Measurements from ENCODE around the gene CCDC89. TPM values are rescaled to one million over a fixed set of nuclear protein-coding genes. Genes with fewer than 3 reads are reported as not detected.

The CCDC89 gene
- total and polyA plus RNA-seq, 2 of the 4 experiments (the other 2 are of a cell fraction): 4.0 to 7.9 TPM

DNA sequence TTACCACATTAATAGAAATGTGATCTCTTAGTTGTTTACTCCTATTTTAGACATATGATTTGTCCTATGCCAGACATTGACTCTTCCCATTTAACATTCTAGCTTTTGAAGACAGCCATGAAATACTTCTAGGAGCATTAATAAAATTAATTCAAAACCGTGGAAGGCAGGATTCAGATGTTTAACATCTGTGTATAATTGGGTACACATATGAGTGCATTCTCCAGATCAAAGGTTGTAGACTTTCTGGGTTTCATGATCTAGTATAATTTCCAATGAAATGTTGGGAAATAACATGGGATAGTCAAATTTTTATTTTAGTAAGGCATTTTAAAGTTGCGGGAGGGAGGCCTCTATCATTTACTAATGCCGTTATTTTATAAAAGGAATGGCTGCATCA is 35.2 kb upstream of the CCDC89 start:
- no peak for ATAC-seq (ENCODE audit: low read depth)

More for the DNA sequence above, 35.2 kb upstream of the CCDC89 start:
- Histone ChIP-seq H3K23ac (ENCODE audit: low read depth, low read length) (no peak overlapping the region), H3K9me3 (ENCODE audit: control insufficient read depth, insufficient read depth, low read length) (no peaks in the 10 kb centered on the region), H2AK5ac (ENCODE audit: low read depth, low read length) (no peak overlapping the region), H4K5ac (ENCODE audit: low read depth, low read length) (no peak overlapping the region), H3K4ac (ENCODE audit: low read depth, low read length) (no peak overlapping the region), H3K4me2 (ENCODE audit: low read depth, low read length) (no peak overlapping the region), H2BK5ac (ENCODE audit: low read depth, low read length, poor library complexity, severe bottlenecking) (peak overlapping the region; percentile 34), H2BK15ac (ENCODE audit: low read depth, low read length) (no peak overlapping the region), H2AFZ (replicated peaks; ENCODE audit: low read length, poor library complexity) (no peak overlapping the region), H2AK9ac (replicated peaks; ENCODE audit: low read depth, low read length, poor library complexity) (no peak overlapping the region), H3K27ac (ENCODE audit: insufficient read depth, low read length) (no peak overlapping the region), H3K79me1 (ENCODE audit: low read depth in 1 of 2, low read length in 2 of 2) (peaks cover 15 to 22% of the 10 kb centered on the region in 2 experiments; a peak in 2 of 4 replicates), H2BK120ac (ENCODE audit: low read depth, low read length) (no peak overlapping the region), H3K36me3 (ENCODE audit: control insufficient read depth, insufficient read depth, low read length) (no peaks in the 10 kb centered on the region; the same call in 1 of the 2 replicates), H3K9me1 (ENCODE audit: insufficient read depth, low read length) (peaks cover 5% of the 10 kb centered on the region), H3K14ac (replicated peaks; ENCODE audit: low read depth, low read length) (no peak overlapping the region), H4K20me1 (ENCODE audit: insufficient read depth, low read length) (no peaks in the 10 kb centered on the region), H3K9ac (ENCODE audit: low read depth, low read length) (no peak overlapping the region), H3K18ac (ENCODE audit: low read depth, low read length) (no peak overlapping the region), H3K27me3 (ENCODE audit: control insufficient read depth, insufficient read depth, low read length) (no peaks in the 10 kb centered on the region), H4K91ac (ENCODE audit: insufficient read depth, low read depth, low read length) (no peak overlapping the region), H3K4me3 (ENCODE audit: insufficient read depth, low read depth, low read length) (no peak overlapping the region), H2BK20ac (ENCODE audit: low read depth, low read length) (no peak overlapping the region), H4K8ac (ENCODE audit: low read depth in 2 of 2, low read length in 2 of 2) (no peak overlapping the region), H3K4me1 (ENCODE audit: control insufficient read depth, insufficient read depth, low read length) (peaks cover 15% of the 10 kb centered on the region), H3K56ac (ENCODE audit: extremely low read depth, insufficient read depth, low read length) (no peak overlapping the region)
- ChIA-PET POLR2A (ENCODE audit: unreplicated experiment) (no interaction called here), CTCF (no interaction called here)
- dilution Hi-C loops (cut with HindIII; ENCODE audit: low sequenced_read_pairs, unreplicated experiment): no loop called here
- in situ Hi-C loops (cut with MboI; ENCODE audit: low sequenced_read_pairs): no loop called here
- WGBS, 2 experiments (ENCODE audit: extremely low coverage in 2 of 2, insufficient read length in 1 of 2): no CpG with 5 or more reads among the region's 3 CpGs
- TF ChIP-seq, protein P1, sequence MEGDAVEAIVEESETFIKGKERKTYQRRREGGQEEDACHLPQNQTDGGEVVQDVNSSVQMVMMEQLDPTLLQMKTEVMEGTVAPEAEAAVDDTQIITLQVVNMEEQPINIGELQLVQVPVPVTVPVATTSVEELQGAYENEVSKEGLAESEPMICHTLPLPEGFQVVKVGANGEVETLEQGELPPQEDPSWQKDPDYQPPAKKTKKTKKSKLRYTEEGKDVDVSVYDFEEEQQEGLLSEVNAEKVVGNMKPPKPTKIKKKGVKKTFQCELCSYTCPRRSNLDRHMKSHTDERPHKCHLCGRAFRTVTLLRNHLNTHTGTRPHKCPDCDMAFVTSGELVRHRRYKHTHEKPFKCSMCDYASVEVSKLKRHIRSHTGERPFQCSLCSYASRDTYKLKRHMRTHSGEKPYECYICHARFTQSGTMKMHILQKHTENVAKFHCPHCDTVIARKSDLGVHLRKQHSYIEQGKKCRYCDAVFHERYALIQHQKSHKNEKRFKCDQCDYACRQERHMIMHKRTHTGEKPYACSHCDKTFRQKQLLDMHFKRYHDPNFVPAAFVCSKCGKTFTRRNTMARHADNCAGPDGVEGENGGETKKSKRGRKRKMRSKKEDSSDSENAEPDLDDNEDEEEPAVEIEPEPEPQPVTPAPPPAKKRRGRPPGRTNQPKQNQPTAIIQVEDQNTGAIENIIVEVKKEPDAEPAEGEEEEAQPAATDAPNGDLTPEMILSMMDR (conservative IDR thresholded peaks at IDR 0.05; ENCODE audit: low read depth, low read length): no peak
- TF ChIP-seq MAZ (IDR thresholded peaks at IDR 0.05; ENCODE audit: borderline replicate concordance, low read depth, low read length) (no peak), MXI1 (IDR thresholded peaks at IDR 0.05; ENCODE audit: borderline replicate concordance, low read depth, low read length) (no peak), BHLHE40 (IDR thresholded peaks at IDR 0.05; ENCODE audit: low read depth, low read length) (no peak), POLR2A (IDR thresholded peaks at IDR 0.05; ENCODE audit: low read depth, low read length) (no peak)
- TF ChIP-seq, protein P2, sequence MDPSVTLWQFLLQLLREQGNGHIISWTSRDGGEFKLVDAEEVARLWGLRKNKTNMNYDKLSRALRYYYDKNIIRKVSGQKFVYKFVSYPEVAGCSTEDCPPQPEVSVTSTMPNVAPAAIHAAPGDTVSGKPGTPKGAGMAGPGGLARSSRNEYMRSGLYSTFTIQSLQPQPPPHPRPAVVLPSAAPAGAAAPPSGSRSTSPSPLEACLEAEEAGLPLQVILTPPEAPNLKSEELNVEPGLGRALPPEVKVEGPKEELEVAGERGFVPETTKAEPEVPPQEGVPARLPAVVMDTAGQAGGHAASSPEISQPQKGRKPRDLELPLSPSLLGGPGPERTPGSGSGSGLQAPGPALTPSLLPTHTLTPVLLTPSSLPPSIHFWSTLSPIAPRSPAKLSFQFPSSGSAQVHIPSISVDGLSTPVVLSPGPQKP (IDR thresholded peaks at IDR 0.05; ENCODE audit: borderline replicate concordance, low read depth, low read length): no peak
- TF ChIP-seq, protein P3, sequence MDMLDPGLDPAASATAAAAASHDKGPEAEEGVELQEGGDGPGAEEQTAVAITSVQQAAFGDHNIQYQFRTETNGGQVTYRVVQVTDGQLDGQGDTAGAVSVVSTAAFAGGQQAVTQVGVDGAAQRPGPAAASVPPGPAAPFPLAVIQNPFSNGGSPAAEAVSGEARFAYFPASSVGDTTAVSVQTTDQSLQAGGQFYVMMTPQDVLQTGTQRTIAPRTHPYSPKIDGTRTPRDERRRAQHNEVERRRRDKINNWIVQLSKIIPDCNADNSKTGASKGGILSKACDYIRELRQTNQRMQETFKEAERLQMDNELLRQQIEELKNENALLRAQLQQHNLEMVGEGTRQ (IDR thresholded peaks at IDR 0.05; ENCODE audit: low read depth, low read length): no peak
- intact Hi-C loops (cut with micrococcal nuclease): no loop called here
- no TSS peak for BruUV-seq (replicated peaks)
- no peak for DNase-seq

Measured in IMR-90 (cell line).